OCI-LY3 (cell line): ENCODE data around the gene RAB32.

Experiments
- H2AFZ ChIP-seq: fragments of 200-600, 300-600 bp; shearing (Covaris generic); 2 replicates; pipeline ENCODE4 v1.6.0; 2014; ENCODE audit warnings: antibody characterized with exemption, low read depth, low read length
- H3K27ac ChIP-seq: fragments of 200-600, 300-600 bp; sonication (generic); 2 replicates; pipeline ENCODE4 v1.5.1; 2014; ENCODE audit warnings: mild to moderate bottlenecking, low read length, moderate library complexity, mixed read lengths
- H3K27me3 ChIP-seq: fragments of 200-600, 300-600 bp; sonication (generic); 2 replicates; pipeline ENCODE4 v1.6.1; 2014; ENCODE audit warnings: low read depth, low read length, mixed read lengths
- H3K36me3 ChIP-seq: fragments of 200-600, 300-600 bp; sonication (generic); replicated peaks from 2 replicates; pipeline ENCODE3; 2014; ENCODE audit warnings: low read depth, low read length, mixed read lengths
- H3K4me1 ChIP-seq: fragments of 300-600, 200-600 bp; sonication (generic); 2 replicates; pipeline ENCODE4 v1.6.1; 2014; ENCODE audit warnings: low read length, mixed read lengths
- H3K4me2 ChIP-seq: fragments of 200-600, 300-600 bp; sonication (generic); 2 replicates; pipeline ENCODE4 v1.6.1; 2014; ENCODE audit warnings: low read length, mixed read lengths
- H3K4me3 ChIP-seq: fragments of 300-600, 200-600 bp; sonication (generic); 2 replicates; pipeline ENCODE4 v1.5.1; 2014; ENCODE audit warnings: antibody characterized with exemption, mild to moderate bottlenecking, low read length, moderate library complexity
- H3K79me2 ChIP-seq: fragments of 300-600, 200-600 bp; shearing (Covaris generic); 2 replicates; pipeline ENCODE4 v1.6.1; 2014; ENCODE audit warnings: mild to moderate bottlenecking, low read length, mixed read lengths
- H3K9ac ChIP-seq: fragments of 300-600, 200-600 bp; shearing (Covaris generic); 2 replicates; pipeline ENCODE4 v1.6.0; 2014; ENCODE audit warnings: mild to moderate bottlenecking, low read length, moderate library complexity
- H3K9me3 ChIP-seq: fragments of 200-600, 300-600 bp; shearing (Covaris generic); 2 replicates; pipeline ENCODE4 v1.6.1; 2014; ENCODE audit warnings: low read length, mixed read lengths; ENCODE audit not compliant: insufficient read depth
- H4K20me1 ChIP-seq: fragments of 200-600, 300-600 bp; sonication (generic); 2 replicates; pipeline ENCODE4 v1.6.1; 2016; ENCODE audit warnings: low read length, mixed read lengths; ENCODE audit not compliant: insufficient read depth
- EZH2phosphoT487 ChIP-seq: fragments of 200-600 bp; shearing (Covaris generic); IDR thresholded peaks from 2 replicates; pipeline ENCODE4 v1.6.1; 2018; ENCODE audit warnings: antibody characterized with exemption, mixed run types, low read depth
- TF ChIP-seq, protein P1 (sequence below): fragments of 200-600, 300-600 bp; sonication (generic); IDR thresholded peaks from 2 replicates; pipeline ENCODE4 v1.5.1; 2014; ENCODE audit warnings: antibody characterized with exemption, low read length, low read depth

RAB32 gene

DNA sequence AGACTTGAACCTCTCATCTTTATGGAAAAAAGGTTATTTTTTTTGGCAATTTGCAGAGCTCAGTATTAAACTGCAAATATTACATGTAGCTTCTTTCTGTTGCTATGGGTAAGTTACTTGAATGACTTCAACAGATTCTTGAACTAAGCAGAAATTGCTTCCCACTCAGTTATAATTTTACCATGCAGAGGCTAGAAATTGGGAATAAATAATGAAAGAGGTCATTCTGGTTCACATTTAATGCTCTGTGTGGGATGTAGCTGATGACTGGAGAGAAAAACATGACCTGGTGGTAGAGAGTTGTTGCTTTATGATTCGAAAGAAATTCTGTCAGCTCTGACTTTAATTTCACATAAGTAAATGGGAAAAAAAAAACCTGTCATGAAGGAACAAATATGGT, 38.3 kb downstream of the RAB32 start:
- no peak overlapping the region for H3K9ac ChIP-seq
- no peak overlapping the region for H3K4me3 ChIP-seq
- H2AFZ ChIP-seq = no peak overlapping the region
- no peaks in the 10 kb centered on the region for H3K36me3 ChIP-seq
- TF ChIP-seq EZH2phosphoT487 = no peak
- TF ChIP-seq, protein P1, sequence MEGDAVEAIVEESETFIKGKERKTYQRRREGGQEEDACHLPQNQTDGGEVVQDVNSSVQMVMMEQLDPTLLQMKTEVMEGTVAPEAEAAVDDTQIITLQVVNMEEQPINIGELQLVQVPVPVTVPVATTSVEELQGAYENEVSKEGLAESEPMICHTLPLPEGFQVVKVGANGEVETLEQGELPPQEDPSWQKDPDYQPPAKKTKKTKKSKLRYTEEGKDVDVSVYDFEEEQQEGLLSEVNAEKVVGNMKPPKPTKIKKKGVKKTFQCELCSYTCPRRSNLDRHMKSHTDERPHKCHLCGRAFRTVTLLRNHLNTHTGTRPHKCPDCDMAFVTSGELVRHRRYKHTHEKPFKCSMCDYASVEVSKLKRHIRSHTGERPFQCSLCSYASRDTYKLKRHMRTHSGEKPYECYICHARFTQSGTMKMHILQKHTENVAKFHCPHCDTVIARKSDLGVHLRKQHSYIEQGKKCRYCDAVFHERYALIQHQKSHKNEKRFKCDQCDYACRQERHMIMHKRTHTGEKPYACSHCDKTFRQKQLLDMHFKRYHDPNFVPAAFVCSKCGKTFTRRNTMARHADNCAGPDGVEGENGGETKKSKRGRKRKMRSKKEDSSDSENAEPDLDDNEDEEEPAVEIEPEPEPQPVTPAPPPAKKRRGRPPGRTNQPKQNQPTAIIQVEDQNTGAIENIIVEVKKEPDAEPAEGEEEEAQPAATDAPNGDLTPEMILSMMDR = no peak
- H3K79me2 ChIP-seq = no peaks in the 10 kb centered on the region
- H3K9me3 ChIP-seq = no peaks in the 10 kb centered on the region
- no peaks in the 10 kb centered on the region for H3K27me3 ChIP-seq
- H3K27ac ChIP-seq = no peak overlapping the region
- H4K20me1 ChIP-seq = no peaks in the 10 kb centered on the region
- no peaks in the 10 kb centered on the region for H3K4me1 ChIP-seq
- no peak overlapping the region for H3K4me2 ChIP-seq

GRCh38 chr6:146582857-146583256, 39.2 kb downstream of the RAB32 start:
- Histone ChIP-seq H3K4me3 (no peak overlapping the region), H3K9ac (no peak overlapping the region), H3K9me3 (no peaks in the 10 kb centered on the region), H3K79me2 (no peaks in the 10 kb centered on the region), H3K4me1 (no peaks in the 10 kb centered on the region), H3K36me3 (no peaks in the 10 kb centered on the region), H2AFZ (no peak overlapping the region), H3K27ac (no peak overlapping the region), H3K27me3 (no peaks in the 10 kb centered on the region), H3K4me2 (no peak overlapping the region), H4K20me1 (no peaks in the 10 kb centered on the region)
- no peak for TF ChIP-seq EZH2phosphoT487
- TF ChIP-seq, protein P1 = no peak

GRCh38 chr6:146583966-146584365, 40.3 kb downstream of the RAB32 start:
- no peak overlapping the region for H2AFZ ChIP-seq
- no peaks in the 10 kb centered on the region for H3K79me2 ChIP-seq
- no peak overlapping the region for H3K27ac ChIP-seq
- no peaks in the 10 kb centered on the region for H3K9me3 ChIP-seq
- no peaks in the 10 kb centered on the region for H3K27me3 ChIP-seq
- no peaks in the 10 kb centered on the region for H4K20me1 ChIP-seq
- TF ChIP-seq, protein P1 = no peak
- TF ChIP-seq EZH2phosphoT487 = no peak
- H3K4me2 ChIP-seq = no peak overlapping the region
- no peaks in the 10 kb centered on the region for H3K36me3 ChIP-seq
- no peaks in the 10 kb centered on the region for H3K4me1 ChIP-seq
- H3K9ac ChIP-seq = no peak overlapping the region
- no peak overlapping the region for H3K4me3 ChIP-seq

DNA sequence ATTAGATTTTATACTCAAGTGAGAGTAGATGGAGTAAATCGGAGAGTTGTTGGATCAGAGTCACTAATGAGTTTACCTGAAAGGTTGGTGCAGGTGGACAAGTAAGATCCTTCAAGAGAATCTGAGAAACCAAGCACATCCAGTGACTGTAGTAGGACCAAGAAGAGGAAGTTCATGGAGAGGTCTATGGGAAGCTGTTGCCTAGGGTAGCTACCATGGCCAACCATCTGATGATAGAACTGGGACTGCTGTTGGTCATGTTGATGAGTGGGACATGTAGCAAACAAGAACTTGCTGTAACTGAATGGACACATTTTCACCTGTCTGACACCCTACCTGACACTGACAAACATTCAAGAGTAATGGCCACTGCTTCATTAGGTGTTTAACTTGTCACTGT, 43.8 kb downstream of the RAB32 start:
- no peaks in the 10 kb centered on the region for H4K20me1 ChIP-seq
- no peak overlapping the region for H3K4me2 ChIP-seq
- H3K79me2 ChIP-seq = no peaks in the 10 kb centered on the region
- no peak overlapping the region for H2AFZ ChIP-seq
- H3K9me3 ChIP-seq = no peaks in the 10 kb centered on the region
- no peak overlapping the region for H3K9ac ChIP-seq
- H3K27me3 ChIP-seq = no peaks in the 10 kb centered on the region
- no peak overlapping the region for H3K4me3 ChIP-seq
- TF ChIP-seq, protein P1 = no peak
- TF ChIP-seq EZH2phosphoT487 = no peak
- no peaks in the 10 kb centered on the region for H3K4me1 ChIP-seq
- H3K36me3 ChIP-seq = no peaks in the 10 kb centered on the region
- H3K27ac ChIP-seq = no peak overlapping the region
